GM18858 (cell line): ENCODE results near the gene OSBPL3.
A peak's percentile ranks its signal among the peaks of the same experiment; 100 is the strongest.

ENCODE experiments used
- ATAC-seq: cut with Tn5 transposase; IDR thresholded peaks from one replicate; pipeline ENCODE4 v1.9.1; 2021; ENCODE audit not compliant: unreplicated experiment

Gene OSBPL3

DNA sequence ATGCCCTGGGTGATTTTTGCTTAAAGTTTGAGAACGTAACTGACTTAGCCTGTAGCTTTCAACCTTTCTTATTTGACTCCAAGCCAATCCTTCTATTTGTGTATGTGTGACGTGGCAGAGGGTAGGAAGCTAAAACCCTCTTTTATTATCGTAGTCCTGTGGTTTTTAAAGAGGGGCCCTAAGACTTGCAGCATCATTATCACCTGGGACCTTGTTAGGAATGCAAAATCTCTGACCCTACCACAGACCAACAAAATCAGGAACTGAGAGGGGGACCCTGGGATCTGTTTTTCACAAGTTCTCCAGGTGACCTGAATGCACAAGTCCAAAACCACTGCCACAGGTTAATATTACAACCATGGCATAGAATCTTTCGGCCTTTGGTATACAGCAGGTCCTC is 80.1 kb downstream of the OSBPL3 start:
- peak; percentile 29 for ATAC-seq

DNA sequence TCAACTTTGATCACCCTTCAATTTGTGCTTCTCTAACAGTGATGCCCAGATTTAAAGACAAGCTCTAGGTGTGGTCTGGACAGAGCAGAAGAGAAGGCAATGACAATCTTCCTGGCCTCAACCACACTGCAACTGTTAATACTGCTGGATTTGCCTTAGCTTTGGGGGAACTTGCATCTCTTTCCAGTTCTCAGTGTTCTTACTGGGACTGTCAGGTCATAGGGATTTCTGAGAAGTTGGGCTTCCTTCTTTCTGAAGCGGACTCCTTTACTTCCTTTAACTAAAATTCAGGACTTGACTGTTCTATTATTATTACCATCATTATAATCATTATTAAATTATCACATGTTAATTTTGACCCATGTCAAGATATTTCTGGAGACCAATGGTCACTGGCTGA is 80.8 kb downstream of the OSBPL3 start:
- ATAC-seq, result no peak

DNA sequence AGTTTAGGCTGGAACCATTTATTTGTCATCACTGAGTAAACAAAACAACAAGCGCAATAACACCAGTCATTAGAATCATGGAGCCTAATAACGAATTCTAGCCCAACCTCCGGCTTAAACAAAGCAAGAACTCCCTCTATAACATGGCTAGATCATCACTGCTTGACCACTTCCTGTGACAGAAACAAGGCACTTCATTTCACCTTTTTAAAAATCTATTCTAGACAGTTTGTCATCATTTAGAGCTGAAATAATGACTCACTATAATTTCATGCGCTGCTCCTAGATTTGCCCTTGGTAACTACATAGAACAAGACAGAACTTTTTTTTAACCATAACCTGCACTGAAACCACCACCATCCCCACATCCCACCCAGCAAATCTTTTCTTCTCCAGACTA is 81.3 kb downstream of the OSBPL3 start:
- peak; percentile 46 for ATAC-seq

DNA sequence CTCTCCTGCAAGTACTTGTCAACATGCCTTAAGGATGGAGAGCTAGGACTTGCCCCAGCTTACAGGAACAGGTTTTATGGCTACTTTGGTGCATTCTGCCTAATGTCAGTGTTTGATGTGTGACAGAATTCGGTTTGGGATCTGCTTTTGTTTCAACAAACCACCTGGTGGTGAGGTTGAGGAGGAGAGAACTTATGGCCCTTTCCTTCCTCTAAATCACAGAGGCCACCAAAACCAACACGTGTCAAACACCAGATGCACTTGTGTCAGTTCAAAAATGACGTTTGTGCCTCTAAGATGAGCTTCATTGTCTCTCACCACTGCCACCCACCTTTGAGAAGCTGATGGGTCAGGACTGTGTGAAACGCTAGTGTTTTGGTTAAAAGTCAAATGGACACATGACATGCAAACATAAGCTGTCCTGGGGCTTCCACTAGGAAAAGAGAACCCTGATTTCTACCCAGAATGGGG is 83.9 kb downstream of the OSBPL3 start:
- ATAC-seq, result peak; percentile 41

DNA sequence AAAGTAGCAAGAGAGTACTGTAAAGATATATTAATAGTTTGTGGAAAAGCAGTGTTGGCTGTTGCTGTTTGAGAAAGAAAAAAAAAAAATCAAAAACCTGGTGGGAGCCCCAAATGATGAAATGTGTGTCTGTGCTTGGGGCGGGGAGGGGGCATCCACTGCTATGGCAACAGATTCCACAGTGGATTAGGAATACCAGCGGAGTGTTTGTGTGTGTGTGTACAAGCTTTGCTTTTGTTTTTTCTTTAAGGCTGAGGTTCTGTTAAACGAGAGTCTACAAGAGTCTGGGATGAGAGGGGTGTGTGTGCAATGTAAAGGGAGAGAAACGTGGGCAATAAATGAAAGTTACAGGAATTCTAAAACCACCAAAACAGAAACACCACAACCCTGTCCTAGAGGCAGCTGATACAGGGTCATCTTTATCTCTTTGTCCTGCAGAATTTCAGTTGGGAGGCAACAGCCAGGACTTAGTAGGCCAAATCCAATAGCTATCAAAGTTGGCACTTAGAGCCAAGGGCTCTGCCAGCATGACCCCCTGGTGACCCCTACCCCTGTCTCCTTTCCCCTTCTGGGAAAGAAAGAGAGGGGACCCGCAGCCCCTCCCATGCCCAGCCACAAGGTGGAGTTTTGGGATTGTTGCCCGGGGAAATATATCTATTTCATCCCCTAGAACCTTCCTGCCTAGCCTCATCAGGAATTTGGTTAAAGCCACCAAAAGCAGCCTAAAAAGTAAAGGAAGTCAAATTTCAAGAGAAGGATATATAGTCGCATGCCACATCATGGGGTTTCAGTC is 85.4 kb downstream of the OSBPL3 start:
- ATAC-seq, result no peak

DNA sequence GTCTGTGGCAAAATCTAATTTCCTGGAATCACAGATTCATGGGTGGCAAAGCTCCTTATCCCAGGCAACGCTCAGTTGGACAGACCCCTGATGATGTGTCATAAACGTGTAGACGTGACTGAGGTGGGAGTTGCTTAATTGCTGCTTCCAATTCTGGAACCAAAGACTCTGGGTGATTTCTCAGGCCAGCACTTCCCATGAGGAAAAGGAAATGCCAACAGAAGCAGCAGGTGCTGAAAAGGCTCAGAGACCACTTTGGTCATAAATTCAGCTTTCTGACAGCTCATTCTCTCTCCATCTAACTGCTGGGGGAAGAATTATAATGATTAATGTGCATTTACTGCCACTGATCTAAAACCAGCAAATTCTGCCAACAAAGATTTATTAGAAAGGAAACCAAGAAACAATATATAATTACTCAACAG is 88.7 kb downstream of the OSBPL3 start:
- no peak for ATAC-seq

DNA sequence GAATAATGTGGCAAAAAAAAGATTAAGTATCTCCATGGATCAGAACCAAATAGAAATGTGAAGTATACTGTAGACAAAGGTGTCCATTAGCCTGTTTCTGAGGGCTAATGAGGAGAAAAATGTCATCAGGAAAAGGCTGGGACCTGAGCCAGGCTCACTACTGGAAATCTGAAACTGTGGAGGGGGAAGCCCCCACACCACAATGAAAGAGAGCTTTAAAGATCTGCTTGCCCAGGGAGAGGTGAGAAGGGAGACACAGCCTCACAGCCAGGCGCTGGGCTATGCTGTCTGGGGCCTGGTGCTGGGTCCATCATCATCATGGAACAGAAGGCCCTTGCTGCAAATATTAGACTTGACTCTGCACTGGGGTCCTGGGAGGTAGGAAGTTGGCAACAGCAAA is 90.4 kb downstream of the OSBPL3 start:
- ATAC-seq, result no peak

DNA sequence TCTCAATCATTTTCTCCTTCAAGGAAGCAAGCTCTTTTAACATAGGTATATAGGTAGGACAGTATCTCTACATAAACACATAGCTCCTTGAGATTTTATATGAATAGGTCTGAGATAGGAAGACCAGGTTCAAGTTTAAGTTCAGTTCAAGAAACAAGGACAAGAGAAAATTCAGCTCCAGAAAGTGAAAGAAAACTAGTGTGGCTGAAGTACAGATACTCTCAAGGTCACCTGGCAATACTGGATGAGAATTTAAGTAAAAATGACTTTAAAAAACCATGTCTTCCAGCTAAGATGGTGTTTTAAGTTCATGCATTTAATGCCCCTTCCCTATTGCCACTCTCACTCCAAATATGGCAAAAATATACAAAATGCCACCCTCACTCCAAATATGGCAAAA is 91.3 kb downstream of the OSBPL3 start:
- ATAC-seq, result no peak

DNA sequence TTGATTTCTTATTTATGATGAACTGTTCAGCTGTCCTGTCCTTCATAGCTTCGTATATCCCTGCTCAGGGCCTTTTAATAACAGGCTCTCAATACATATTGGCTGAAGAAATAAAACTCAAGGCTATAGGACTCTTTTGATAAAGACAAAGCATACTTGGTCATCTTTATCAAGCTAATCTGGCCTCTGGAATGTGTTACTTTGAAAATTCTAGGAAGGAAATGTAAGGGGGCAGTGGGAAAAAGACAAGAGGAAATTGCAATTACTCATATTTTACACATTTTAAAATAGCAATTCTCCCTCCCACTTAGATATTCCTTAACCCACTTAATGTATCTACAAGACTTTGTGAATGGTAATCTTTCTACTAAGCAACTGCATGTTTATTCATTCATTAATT is 94.3 kb downstream of the OSBPL3 start:
- ATAC-seq, result no peak

DNA sequence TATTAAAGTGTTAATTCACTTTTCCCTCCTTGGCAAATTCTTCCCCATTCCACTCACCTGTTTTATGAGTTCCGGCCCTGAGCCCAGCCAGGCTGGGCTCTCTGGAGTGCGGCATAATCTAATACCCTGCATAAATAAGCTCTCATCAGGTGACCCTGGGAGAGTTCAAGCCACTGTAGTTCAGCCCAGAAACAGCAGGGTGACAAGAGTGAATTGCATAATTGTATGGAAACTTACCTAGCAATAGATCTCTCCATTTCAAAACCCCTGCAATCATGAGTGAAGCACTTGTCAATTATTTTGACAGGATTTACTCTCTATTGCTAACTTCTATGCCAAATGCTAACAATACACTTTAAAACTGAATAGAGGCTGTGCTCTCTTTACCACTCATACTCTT is 94.7 kb downstream of the OSBPL3 start:
- no peak for ATAC-seq

DNA sequence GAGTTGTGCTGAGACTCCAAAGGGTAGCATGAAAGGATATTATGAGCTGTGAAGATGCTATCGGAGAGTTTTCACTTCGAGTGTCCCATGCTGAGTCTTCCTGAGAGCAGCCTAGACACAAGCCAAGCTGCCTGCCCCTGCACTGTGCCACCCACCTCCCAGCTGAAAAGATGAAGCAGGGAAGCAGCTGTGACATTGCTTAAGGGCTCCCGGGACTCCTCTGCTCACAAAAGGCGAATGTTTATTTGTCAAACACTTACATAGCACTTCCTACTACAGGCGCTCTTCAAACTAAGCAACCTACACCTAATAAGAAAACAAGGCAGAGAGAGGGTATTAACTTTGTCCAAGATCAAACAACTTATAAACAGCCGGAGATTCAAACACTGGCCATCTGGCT is 95.6 kb downstream of the OSBPL3 start:
- no peak for ATAC-seq

DNA sequence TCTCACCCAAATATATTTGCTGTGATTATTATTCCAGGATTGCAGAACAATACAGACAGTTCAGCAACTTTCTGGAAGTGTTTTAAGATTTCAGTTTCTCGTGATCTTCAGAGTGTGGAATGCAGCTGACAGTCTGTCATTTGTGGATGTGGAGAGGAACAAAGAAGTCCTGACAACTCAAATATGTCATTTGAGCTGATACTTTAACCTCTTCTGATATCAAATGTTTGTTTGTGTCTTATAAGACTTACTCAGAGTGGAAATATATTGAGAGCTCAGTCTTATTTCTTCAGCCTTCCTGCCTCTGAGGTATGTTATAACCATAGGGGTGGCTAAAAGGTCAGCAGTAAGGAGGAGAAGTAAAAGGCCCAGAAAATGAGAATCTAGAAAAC is 96.4 kb downstream of the OSBPL3 start:
- no peak for ATAC-seq

DNA sequence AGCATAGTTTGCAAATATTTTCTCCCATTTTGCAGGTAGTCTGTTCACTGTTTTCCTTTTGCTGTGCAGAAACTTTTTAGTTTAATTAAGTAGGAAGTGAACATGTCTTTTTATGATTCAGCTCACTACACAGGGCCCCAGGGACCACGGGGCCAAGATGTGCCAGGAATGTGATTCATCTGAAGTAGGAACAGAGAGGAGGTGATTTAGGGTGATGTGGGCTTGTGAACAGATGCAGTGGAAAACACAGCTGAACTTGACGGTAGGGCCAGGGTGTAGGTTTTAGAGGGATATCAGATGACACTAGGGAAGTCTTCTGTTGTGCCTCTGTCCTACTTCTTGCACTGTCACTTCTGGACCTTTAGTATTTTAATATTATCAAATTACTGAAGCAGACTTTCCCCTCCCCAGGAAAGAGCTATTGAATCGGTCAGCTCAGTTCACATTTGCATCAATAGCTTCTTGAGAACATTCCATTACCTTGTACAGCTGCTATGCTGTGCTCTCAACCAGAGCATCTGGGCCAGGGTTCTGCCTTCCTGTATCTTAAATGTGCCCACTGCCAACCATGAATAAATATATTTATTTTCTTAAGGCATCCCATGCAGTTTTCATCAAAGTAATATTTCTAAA is 96.9 kb downstream of the OSBPL3 start:
- no peak for ATAC-seq

DNA sequence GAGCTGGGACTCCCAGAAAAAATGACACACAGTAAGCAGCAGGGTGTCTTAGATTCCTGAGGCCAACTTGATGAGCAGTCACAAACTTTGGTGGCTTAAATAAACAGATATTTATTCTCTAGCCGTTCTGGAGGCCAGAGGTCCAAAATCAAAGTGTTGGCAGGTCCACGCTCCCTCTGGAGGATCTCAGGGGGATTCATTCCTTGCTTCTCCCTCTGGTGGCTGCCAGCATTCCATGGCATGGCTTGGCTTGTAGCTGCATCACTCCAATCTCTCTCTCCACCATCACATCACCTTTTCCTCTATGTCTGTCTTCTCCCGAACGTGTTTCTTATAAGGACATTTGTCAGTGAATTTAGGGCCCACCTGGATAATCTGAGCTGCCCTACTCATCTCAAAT is 98.4 kb downstream of the OSBPL3 start:
- no peak for ATAC-seq

DNA sequence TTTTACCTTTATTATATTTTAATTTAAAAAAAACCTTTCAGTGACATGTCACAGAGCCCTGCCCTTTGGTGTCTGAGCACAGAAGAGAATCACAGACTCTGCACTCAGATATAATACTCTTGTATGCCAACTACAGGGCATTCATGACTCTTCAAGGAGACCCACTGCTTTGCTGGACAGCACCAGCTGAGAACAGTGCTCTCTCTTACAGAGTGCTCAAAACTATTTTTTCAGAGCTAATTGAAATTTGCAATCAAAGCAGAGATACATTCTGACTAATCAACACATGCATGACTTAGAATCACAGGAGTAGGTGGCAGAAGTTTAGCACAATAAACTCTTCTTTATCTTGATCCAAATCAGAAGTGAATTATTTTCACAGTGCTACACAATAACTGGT is 99.1 kb downstream of the OSBPL3 start:
- no peak for ATAC-seq

DNA sequence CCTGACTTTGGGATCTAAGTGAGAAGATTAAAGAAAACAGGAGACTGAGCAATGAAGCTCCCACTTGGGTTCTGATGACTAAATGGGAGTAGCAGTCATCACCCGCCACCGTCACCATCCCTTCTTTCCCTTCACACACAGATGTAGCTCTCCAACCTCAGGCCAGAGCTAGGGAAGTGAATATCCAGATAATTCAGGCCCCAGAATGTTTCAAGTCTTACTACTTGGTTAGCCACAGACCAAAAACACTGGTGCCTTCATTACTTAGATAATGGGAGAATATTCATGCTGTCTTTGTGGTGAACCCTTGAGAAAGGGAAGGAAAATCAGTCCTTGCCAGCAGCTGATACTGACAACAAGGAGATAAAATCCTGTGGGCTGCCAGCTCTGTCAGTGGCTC is 100.7 kb downstream of the OSBPL3 start:
- no peak for ATAC-seq

DNA sequence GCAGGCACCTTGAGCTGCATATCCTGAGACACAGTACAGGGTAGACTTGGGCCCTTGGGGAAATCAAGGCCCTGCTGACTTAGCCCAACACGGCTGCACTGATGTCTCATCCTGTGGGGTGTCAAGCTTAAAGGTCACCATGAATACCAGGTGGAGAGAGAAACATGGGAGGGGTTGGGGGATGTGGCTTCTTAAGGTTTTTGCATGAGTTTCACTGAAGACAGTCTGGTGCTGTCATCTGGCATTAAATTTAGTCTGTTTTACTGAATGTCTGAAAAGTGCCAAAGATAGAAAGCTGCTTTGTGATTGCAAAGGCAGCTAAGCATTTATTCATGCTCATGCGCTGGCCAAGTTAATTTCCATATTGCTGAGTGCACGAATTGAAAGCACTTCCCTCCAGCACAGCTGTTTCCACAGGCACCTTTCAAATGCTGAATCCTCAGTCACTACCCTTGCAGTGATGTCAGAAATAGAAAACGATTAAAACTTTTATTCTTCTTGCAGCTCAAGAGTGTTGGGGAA is 102.1 kb downstream of the OSBPL3 start:
- peak; percentile 87 for ATAC-seq

DNA sequence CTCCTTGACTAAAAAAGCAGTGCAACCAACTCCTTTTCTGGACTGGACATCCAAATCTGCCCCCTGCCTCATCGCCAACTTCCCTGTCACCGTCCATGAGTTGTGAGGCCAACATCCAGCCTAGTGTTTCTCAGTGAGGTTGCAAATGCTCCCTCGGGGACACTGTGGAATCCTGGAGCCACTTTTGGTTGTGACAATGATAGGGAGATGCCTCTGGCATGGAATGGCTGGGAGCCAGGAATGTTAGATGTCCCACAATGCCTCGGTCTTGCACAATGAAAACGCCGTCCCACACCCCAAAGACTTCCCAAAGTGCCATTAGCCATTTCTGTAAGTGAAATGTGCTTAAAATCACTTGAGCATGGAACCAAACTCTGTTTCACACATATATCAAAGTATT is 105.2 kb downstream of the OSBPL3 start:
- no peak for ATAC-seq

DNA sequence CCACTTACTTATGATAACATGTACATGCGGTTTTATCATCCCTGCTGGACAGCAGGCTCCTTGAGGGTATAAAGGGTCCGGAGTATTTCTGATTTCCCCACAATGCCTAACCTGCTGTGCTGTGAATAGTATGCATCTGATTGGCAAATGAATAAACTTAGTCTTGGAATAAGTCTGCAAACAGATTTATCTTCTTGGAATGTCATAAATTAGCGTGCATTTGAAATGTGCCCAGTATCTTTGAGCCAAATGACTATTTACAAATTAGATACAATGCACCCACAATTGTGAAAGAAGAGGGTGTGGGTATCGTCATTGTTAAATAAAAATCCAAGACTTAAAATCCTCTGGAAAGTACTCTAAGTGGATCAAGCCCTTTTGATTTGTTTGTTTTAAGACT is 106.0 kb downstream of the OSBPL3 start:
- ATAC-seq, result no peak

DNA sequence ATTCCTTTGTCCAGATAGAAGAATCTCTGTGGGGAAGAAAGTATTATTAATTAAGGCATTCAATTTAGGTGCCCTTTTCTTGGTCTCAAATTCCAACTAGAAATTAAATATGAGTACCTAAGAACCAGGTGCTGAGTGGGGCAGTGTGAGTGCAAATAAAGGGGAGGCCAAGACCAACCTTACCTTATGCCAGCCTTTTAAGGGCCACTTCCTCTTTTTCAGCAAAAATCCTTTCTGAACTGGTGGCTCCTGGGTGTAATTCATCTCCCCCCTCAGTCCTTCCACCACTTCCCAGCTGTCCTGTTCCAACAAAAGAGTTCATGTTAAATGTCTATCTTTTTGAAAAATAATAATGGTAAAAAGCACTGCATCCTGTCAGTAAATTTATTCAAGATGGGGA is 108.2 kb downstream of the OSBPL3 start:
- no peak for ATAC-seq

DNA sequence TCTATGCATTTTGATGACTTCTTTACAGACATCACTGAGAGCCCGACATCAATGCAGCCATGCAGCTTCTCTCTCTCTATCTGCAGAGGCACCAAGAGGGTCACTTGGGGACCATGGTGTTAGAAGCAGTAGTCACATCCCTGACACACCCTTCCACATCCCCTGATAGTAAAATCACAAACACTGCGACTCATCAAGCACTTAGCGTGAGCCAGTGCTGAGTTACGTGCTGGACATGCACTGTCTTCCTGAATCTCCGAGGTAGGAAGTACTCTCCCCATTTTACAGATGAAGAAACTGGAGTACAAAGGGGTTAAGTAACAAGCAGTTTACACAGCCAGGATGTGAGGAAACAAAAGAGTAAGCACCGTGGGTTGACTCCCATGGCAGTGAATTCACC is 109.2 kb downstream of the OSBPL3 start:
- no peak for ATAC-seq

DNA sequence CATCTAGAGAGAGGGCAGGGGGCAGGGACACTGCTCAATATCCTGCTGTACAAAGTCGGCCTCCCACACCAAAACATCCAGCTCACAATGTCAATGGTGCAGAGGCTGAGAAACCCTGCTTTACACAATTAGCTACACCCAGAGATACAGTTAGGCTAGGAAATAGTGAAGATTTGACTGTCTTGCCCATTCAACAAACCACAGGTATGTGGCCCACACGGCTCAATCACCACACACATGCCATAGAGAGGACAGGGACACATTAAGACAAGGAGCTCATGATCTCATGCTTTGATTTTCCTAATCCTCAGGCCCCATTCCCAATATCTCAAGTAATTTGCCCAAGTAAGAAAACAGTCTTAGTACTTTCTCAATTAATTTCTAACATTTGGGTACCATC is 110.4 kb downstream of the OSBPL3 start:
- no peak for ATAC-seq
